Measurements from ENCODE around the gene SSTR5. TPM values are rescaled to one million over a fixed set of nuclear protein-coding genes. Genes with fewer than 3 reads are reported as not detected.

The SSTR5 gene
- total RNA-seq, 1 experiment from 2014 or later, result not detected

- CTCF ChIA-PET, result interaction anchor here (0.7 kb wide), 1 partner anchor 513 kb away, joined by 3 read pairs; no protein-coding TSS in a partner anchor
Observed at GRCh38 chr16:1113489-1113888, 40.9 kb downstream of the SSTR5 start.

GRCh38 chr16:1113889-1114526 lies 41.5 kb downstream of the SSTR5 start:
- CTCF ChIA-PET, result no interaction called here
- H3K9me3 Mint-ChIP-seq (ENCODE audit: low read depth, unreplicated experiment), result no peaks in the 10 kb centered on the region
- H3K36me3 Mint-ChIP-seq (ENCODE audit: insufficient read depth, unreplicated experiment), result no peaks in the 10 kb centered on the region
- TF ChIP-seq, protein P1, sequence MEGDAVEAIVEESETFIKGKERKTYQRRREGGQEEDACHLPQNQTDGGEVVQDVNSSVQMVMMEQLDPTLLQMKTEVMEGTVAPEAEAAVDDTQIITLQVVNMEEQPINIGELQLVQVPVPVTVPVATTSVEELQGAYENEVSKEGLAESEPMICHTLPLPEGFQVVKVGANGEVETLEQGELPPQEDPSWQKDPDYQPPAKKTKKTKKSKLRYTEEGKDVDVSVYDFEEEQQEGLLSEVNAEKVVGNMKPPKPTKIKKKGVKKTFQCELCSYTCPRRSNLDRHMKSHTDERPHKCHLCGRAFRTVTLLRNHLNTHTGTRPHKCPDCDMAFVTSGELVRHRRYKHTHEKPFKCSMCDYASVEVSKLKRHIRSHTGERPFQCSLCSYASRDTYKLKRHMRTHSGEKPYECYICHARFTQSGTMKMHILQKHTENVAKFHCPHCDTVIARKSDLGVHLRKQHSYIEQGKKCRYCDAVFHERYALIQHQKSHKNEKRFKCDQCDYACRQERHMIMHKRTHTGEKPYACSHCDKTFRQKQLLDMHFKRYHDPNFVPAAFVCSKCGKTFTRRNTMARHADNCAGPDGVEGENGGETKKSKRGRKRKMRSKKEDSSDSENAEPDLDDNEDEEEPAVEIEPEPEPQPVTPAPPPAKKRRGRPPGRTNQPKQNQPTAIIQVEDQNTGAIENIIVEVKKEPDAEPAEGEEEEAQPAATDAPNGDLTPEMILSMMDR (IDR thresholded peaks at IDR 0.05; ENCODE audit: unreplicated experiment), result no peak
- H3K4me3 Mint-ChIP-seq (ENCODE audit: low read depth, unreplicated experiment), result no peak overlapping the region
- no peak overlapping the region for H3K27ac Mint-ChIP-seq (ENCODE audit: unreplicated experiment)
- DNase-seq, result no peak
- H3K27me3 Mint-ChIP-seq (ENCODE audit: unreplicated experiment), result peaks cover 100% of the 10 kb centered on the region
- intact Hi-C loops (cut with micrococcal nuclease; ENCODE audit: unreplicated experiment), result no loop called here
- no peaks in the 10 kb centered on the region for H3K4me1 Mint-ChIP-seq (ENCODE audit: low read depth, unreplicated experiment)
- no TSS peak for BruUV-seq (replicated peaks)

More at GRCh38 chr16:1113489-1113888, 40.9 kb downstream of the SSTR5 start:
- no peaks in the 10 kb centered on the region for H3K4me1 Mint-ChIP-seq (ENCODE audit: low read depth, unreplicated experiment)
- no peak overlapping the region for H3K27ac Mint-ChIP-seq (ENCODE audit: unreplicated experiment)
- H3K27me3 Mint-ChIP-seq (ENCODE audit: unreplicated experiment), result peaks cover 100% of the 10 kb centered on the region
- H3K4me3 Mint-ChIP-seq (ENCODE audit: low read depth, unreplicated experiment), result no peak overlapping the region
- no peaks in the 10 kb centered on the region for H3K9me3 Mint-ChIP-seq (ENCODE audit: low read depth, unreplicated experiment)
- H3K36me3 Mint-ChIP-seq (ENCODE audit: insufficient read depth, unreplicated experiment), result no peaks in the 10 kb centered on the region
- no TSS peak for BruUV-seq (replicated peaks)
- TF ChIP-seq, protein P1 (IDR thresholded peaks at IDR 0.05; ENCODE audit: unreplicated experiment), result no peak
- intact Hi-C loops (cut with micrococcal nuclease; ENCODE audit: unreplicated experiment), result no loop called here
- DNase-seq, result no peak

DNA sequence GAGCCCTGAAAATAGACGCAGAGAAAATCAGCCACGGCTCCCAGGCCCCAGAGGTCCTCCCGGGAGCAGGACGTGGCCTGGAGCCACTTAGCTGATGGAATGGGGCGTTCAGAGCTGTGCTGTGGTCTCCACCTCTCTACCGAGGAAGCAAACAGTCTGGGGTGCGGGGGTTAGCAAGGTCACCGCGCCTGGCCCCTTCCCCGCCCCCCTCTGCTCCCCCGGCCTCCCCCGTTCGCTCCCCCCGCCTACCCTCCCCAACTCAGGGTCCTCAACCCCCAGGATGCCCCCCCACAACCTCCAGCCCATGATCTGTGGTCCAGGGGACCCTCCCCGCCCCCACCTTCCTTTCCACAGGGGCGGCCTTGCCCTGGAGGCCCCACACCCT lies 44.1 kb downstream of the SSTR5 start:
- TF ChIP-seq, protein P1 (IDR thresholded peaks at IDR 0.05; ENCODE audit: unreplicated experiment), result no peak
- peaks cover 8% of the 10 kb centered on the region for H3K36me3 Mint-ChIP-seq (ENCODE audit: insufficient read depth, unreplicated experiment)
- H3K4me3 Mint-ChIP-seq (ENCODE audit: low read depth, unreplicated experiment), result no peak overlapping the region
- no peaks in the 10 kb centered on the region for H3K9me3 Mint-ChIP-seq (ENCODE audit: low read depth, unreplicated experiment)
- H3K4me1 Mint-ChIP-seq (ENCODE audit: low read depth, unreplicated experiment), result no peaks in the 10 kb centered on the region
- intact Hi-C loops (cut with micrococcal nuclease; ENCODE audit: unreplicated experiment), result no loop called here
- DNase-seq, result no peak
- H3K27ac Mint-ChIP-seq (ENCODE audit: unreplicated experiment), result no peak overlapping the region
- CTCF ChIA-PET, result no interaction called here
- H3K27me3 Mint-ChIP-seq (ENCODE audit: unreplicated experiment), result peaks cover 100% of the 10 kb centered on the region
- no TSS peak for BruUV-seq (replicated peaks)

DNA sequence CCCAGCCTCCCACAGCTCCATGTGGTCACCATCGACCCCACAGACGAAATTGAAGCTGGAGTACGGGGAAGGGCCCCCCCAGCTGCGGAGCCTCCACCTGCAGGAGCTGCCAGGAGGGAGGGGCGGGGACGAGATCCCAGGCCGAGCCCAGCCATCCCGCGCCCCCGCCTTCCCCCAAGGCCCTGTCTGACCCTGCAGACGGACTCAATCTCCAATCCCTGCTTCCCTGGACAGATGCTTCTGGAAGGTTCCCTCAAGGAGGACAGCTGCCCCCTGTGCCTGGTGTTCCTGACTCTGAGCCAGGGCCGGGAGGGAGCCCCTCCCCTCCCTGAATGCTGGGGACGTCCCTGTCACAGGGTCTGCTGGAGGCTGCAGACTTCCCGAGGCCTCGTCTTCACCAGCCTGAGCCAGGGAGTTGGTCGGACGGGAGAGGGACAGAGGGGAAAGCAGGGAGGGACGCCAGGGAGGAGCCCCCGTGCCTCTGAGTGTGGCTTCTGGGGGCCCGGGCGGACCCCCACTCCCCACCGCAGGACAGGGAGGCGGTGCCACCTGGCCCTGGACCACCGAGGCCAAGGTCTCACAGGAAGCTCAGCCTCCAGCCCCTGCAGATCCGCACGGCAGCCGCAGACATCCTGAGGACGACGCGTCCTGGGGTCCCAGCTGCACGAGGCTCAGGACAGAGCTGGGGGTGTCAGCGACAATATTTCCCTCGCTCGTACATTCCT lies 44.8 kb downstream of the SSTR5 start:
- CTCF ChIA-PET, result no interaction called here
- Mint-ChIP-seq H3K27me3 (ENCODE audit: unreplicated experiment) (peaks cover 100% of the 10 kb centered on the region), H3K36me3 (ENCODE audit: insufficient read depth, unreplicated experiment) (peaks cover 8% of the 10 kb centered on the region), H3K9me3 (ENCODE audit: low read depth, unreplicated experiment) (no peaks in the 10 kb centered on the region), H3K4me3 (ENCODE audit: low read depth, unreplicated experiment) (no peak overlapping the region), H3K4me1 (ENCODE audit: low read depth, unreplicated experiment) (no peaks in the 10 kb centered on the region), H3K27ac (ENCODE audit: unreplicated experiment) (no peak overlapping the region)
- intact Hi-C loops (cut with micrococcal nuclease; ENCODE audit: unreplicated experiment), result no loop called here
- BruUV-seq (replicated peaks), result no TSS peak
- TF ChIP-seq, protein P1 (IDR thresholded peaks at IDR 0.05; ENCODE audit: unreplicated experiment), result no peak
- DNase-seq, result no peak
